H9 (cell line): ENCODE results near the gene PTPRJ. TPM values are rescaled to one million over a fixed set of nuclear protein-coding genes. Genes with fewer than 3 reads are reported as not detected.

Source experiments
- DNase-seq: peaks from one replicate; pipeline ENCODE4 v3.0.0-alpha.2; 2017
- H2AFZ ChIP-seq: one replicate; pipeline ENCODE4 v1.6.1; 2013; ENCODE audit warnings: mild to moderate bottlenecking, low read length, control low read depth, moderate library complexity
- H2AK5ac ChIP-seq: 2 replicates; pipeline ENCODE4 v1.6.1; 2013; ENCODE audit warnings: low read length, control low read depth, mixed read lengths; ENCODE audit not compliant: insufficient read length
- H2BK120ac ChIP-seq: one replicate; pipeline ENCODE4 v1.6.1; 2013; ENCODE audit warnings: low read depth, mild to moderate bottlenecking, low read length, control low read depth, inconsistent platforms; ENCODE audit not compliant: poor library complexity, severe bottlenecking
- H2BK12ac ChIP-seq: 2 replicates; pipeline ENCODE4 v1.6.1; 2013; ENCODE audit warnings: low read length, control low read depth, mixed read lengths, low read depth; ENCODE audit not compliant: insufficient read length
- H2BK15ac ChIP-seq: 2 replicates; pipeline ENCODE4 v1.6.1; 2013; ENCODE audit warnings: low read depth, low read length, control low read depth
- H2BK20ac ChIP-seq: one replicate; pipeline ENCODE4 v1.6.1; 2013; ENCODE audit warnings: low read depth, mild to moderate bottlenecking, low read length, control low read depth, inconsistent platforms; ENCODE audit not compliant: poor library complexity, severe bottlenecking
- H2BK5ac ChIP-seq: 2 replicates; pipeline ENCODE4 v1.6.1; 2013; ENCODE audit warnings: low read length, control low read depth, mixed read lengths; ENCODE audit not compliant: insufficient read length
- H3K14ac ChIP-seq: 2 replicates; pipeline ENCODE4 v1.6.1; 2013; ENCODE audit warnings: low read length, control low read depth; ENCODE audit not compliant: insufficient read depth
- H3K18ac ChIP-seq: 2 replicates; pipeline ENCODE4 v1.6.1; 2013; ENCODE audit warnings: low read depth, mild to moderate bottlenecking, mixed read lengths, low read length, control low read depth; ENCODE audit not compliant: insufficient read length
- H3K23ac ChIP-seq: 2 replicates; pipeline ENCODE4 v1.6.1; 2013; ENCODE audit warnings: low read length, control low read depth, mixed read lengths, low read depth; ENCODE audit not compliant: insufficient read length
- H3K23me2 ChIP-seq: 2 replicates; pipeline ENCODE4 v1.6.1; 2013; ENCODE audit warnings: low read depth, mild to moderate bottlenecking, mixed read lengths, low read length, control low read depth; ENCODE audit not compliant: insufficient read length, poor library complexity, severe bottlenecking
- H3K27ac ChIP-seq: 2 replicates; pipeline ENCODE4 v1.5.1; 2013; ENCODE audit warnings: low read length, control low read depth, mixed read lengths, low read depth; ENCODE audit not compliant: insufficient read length
- H3K27me3 ChIP-seq: 2 replicates; pipeline ENCODE4 v1.6.1; 2013; ENCODE audit warnings: low read length, control low read depth, inconsistent platforms; ENCODE audit not compliant: insufficient read depth
- H3K4ac ChIP-seq: 2 replicates; pipeline ENCODE4 v1.6.1; 2013; ENCODE audit warnings: low read depth, mild to moderate bottlenecking, control low read depth, inconsistent platforms, low read length, moderate library complexity
- H3K4me1 ChIP-seq: 2 replicates; pipeline ENCODE4 v1.6.1; 2013; ENCODE audit warnings: low read length, control low read depth, inconsistent platforms; ENCODE audit not compliant: insufficient read depth
- H3K4me2 ChIP-seq: 2 replicates; pipeline ENCODE4 v1.6.1; 2013; ENCODE audit warnings: low read length, control low read depth, mixed read lengths; ENCODE audit not compliant: insufficient read length, insufficient read depth
- H3K56ac ChIP-seq: 2 replicates; pipeline ENCODE4 v1.6.1; 2013; ENCODE audit warnings: low read depth, mild to moderate bottlenecking, mixed read lengths, low read length, control low read depth; ENCODE audit not compliant: insufficient read length
- H3K79me1 ChIP-seq: 2 replicates; pipeline ENCODE4 v1.6.1; 2013; ENCODE audit warnings: low read depth, mild to moderate bottlenecking, moderate library complexity, low read length, control low read depth, inconsistent platforms; ENCODE audit not compliant: insufficient read depth, poor library complexity, severe bottlenecking
- H3K79me2 ChIP-seq: 2 replicates; pipeline ENCODE4 v1.6.1; 2013; ENCODE audit warnings: low read length, control low read depth, inconsistent platforms; ENCODE audit not compliant: insufficient read depth
- H3K9ac ChIP-seq: 2 replicates; pipeline ENCODE4 v1.6.1; 2013; ENCODE audit warnings: low read length, control low read depth, mixed read lengths; ENCODE audit not compliant: insufficient read length; ENCODE audit errors: extremely low read depth
- H3K9me3 ChIP-seq: one replicate; pipeline ENCODE4 v1.6.1; 2013; ENCODE audit warnings: low read depth, low read length, inconsistent platforms; ENCODE audit not compliant: control insufficient read depth
- H3T11ph ChIP-seq: one replicate; pipeline ENCODE4 v1.6.1; 2013; ENCODE audit warnings: mild to moderate bottlenecking, low read length, control low read depth, inconsistent platforms
- H4K20me1 ChIP-seq: one replicate; pipeline ENCODE4 v1.6.1; 2013; ENCODE audit not compliant: control insufficient read depth, insufficient read length, insufficient read depth
- H4K5ac ChIP-seq: 2 replicates; pipeline ENCODE4 v1.6.1; 2013; ENCODE audit warnings: low read depth, mild to moderate bottlenecking, mixed read lengths, low read length, control low read depth; ENCODE audit not compliant: insufficient read length
- H4K8ac ChIP-seq: replicated peaks from 2 replicates; pipeline ENCODE4 v1.6.1; 2013; ENCODE audit warnings: low read length, control low read depth, mixed read lengths, low read depth; ENCODE audit not compliant: insufficient read length
- H4K91ac ChIP-seq: 2 replicates; pipeline ENCODE4 v1.6.1; 2013; ENCODE audit warnings: low read depth, mild to moderate bottlenecking, moderate library complexity, mixed read lengths, low read length, control low read depth; ENCODE audit not compliant: insufficient read length
- H3K27ac Mint-ChIP-seq, 3 experiments: 2 replicates in 2 of 3; 3 replicates in 1 of 3; pipeline ENCODE4 v1.8.0; 2020 to 2021; ENCODE audit warnings: mixed read lengths in 3 of 3, mild to moderate bottlenecking in 1 of 3, moderate library complexity in 1 of 3
- H3K27me3 Mint-ChIP-seq: 2 replicates; pipeline ENCODE4 v1.8.0; 2021; ENCODE audit warnings: low read depth, mild to moderate bottlenecking, moderate library complexity, mixed read lengths
- H3K36me3 Mint-ChIP-seq, 3 experiments: 2 replicates in 2 of 3; 3 replicates in 1 of 3; pipeline ENCODE4 v1.8.0; 2020 to 2021; ENCODE audit warnings: low read depth in 3 of 3, mixed read lengths in 3 of 3; ENCODE audit not compliant: insufficient read depth in 1 of 3
- H3K4me1 Mint-ChIP-seq, 2 experiments: 2 replicates each; pipeline ENCODE4 v1.8.0; 2020; ENCODE audit warnings: mixed read lengths in 2 of 2
- H3K4me3 Mint-ChIP-seq, 2 experiments: 2 replicates in 1 of 2; 3 replicates in 1 of 2; pipeline ENCODE4 v1.8.0; 2020 to 2021; ENCODE audit warnings: mild to moderate bottlenecking in 2 of 2, mixed read lengths in 2 of 2, moderate library complexity in 1 of 2
- H3K9me3 Mint-ChIP-seq, 2 experiments: 2 replicates in 1 of 2; 3 replicates in 1 of 2; pipeline ENCODE4 v1.8.0; 2020; ENCODE audit warnings: mild to moderate bottlenecking in 2 of 2, mixed read lengths in 2 of 2, moderate library complexity in 1 of 2
- CTCF ChIP-seq: fragments of 200-600 bp; sonication (generic); conservative IDR thresholded peaks from 3 replicates; pipeline ENCODE4 v1.8.0; 2021; ENCODE audit warnings: antibody characterized with exemption, mild to moderate bottlenecking
- WGBS: extraction: QIAGEN DNeasy Blood & Tissue Kit; methylation state at CpG from one replicate; pipeline ENCODE4 v1.1.7; 2013; ENCODE audit warnings: missing lambda C conversion rate, low lambda C conversion rate, mixed read lengths; ENCODE audit not compliant: insufficient read length; ENCODE audit errors: extremely low coverage; 5-methylcytosine and 5-hydroxymethylcytosine counted together
- total RNA-seq: library from RNA; stranded (reverse); gene quantifications from 2 replicates; pipeline ENCODE4 v1.2.1, GENCODE V29; 2021

PTPRJ gene
- total RNA-seq, 1 experiment from 2014 or later, result 10.6 TPM

DNA sequence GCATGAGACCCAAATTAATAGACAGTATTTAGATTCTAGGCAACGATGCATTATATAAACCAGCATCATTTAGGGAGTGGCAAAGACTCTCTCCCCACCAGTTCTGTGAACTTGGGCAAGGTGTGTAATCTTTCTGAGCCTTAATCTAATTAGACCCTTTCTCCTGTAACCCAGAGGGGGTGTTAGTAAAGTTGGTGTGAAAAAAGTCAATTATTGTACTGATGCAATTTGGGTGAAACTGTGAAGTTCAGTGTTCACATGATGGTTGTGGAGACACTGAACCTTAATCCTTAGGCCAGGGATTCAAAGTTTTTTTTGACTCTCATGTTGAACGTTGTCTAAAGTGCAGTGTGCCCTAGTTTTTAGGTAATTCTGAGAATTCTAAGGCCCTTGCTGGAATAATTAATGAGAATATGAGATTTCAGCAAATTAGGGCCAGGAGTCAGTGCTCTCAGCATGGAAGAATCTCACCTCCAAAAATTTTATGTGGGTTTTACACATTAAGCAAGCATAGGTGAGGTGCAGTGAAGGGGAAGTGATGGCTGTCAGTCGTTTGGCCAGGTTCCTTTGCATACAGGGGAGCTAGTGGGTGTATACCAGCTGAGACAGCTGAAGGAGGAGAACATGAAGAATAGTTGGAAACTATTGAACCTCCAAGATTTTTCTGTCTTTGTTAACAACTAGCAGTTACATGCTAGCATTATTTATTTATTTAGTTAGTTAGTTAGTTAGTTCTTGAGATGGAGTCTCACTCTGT lies 94.2 kb downstream of the PTPRJ start:
- peaks cover 7 to 14% of the 10 kb centered on the region in 2 experiments for H3K4me1 Mint-ChIP-seq
- no peaks in the 10 kb centered on the region for H3K23me2 ChIP-seq
- no peak overlapping the region for H2BK15ac ChIP-seq
- no peak overlapping the region for H3K23ac ChIP-seq
- H3K79me1 ChIP-seq, result no peaks in the 10 kb centered on the region
- H3K4me3 Mint-ChIP-seq, result no peak overlapping the region
- H3K79me2 ChIP-seq, result no peaks in the 10 kb centered on the region
- H4K5ac ChIP-seq, result no peak overlapping the region
- H3K9ac ChIP-seq, result no peak overlapping the region
- no peak overlapping the region for H3K4me2 ChIP-seq
- no peak overlapping the region for H3K56ac ChIP-seq
- no peaks in the 10 kb centered on the region for H3K9me3 ChIP-seq
- no peak overlapping the region for H3K18ac ChIP-seq
- no peak overlapping the region for H3K27ac ChIP-seq
- H3K9me3 Mint-ChIP-seq, result no peaks in the 10 kb centered on the region
- no peaks in the 10 kb centered on the region for H4K20me1 ChIP-seq
- no peak overlapping the region for H4K8ac ChIP-seq
- H3K4me1 ChIP-seq, result peaks cover 3% of the 10 kb centered on the region; the same call in 1 of the 2 replicates
- H2BK120ac ChIP-seq, result no peak overlapping the region
- no peak overlapping the region for H2BK5ac ChIP-seq
- no peak overlapping the region for H2AK5ac ChIP-seq
- peak overlapping the region in 1 of 3 experiments; percentile 55; a peak in 2 of 7 replicates for H3K27ac Mint-ChIP-seq
- H3K4ac ChIP-seq, result no peak overlapping the region
- H2BK20ac ChIP-seq, result no peak overlapping the region
- no CpG with 5 or more reads among the region's 3 CpGs for WGBS
- TF ChIP-seq CTCF, result no peak
- no peak overlapping the region for H4K91ac ChIP-seq
- H3K27me3 Mint-ChIP-seq, result no peaks in the 10 kb centered on the region
- no peak overlapping the region for H3K14ac ChIP-seq
- H2AFZ ChIP-seq, result no peak overlapping the region
- no peak overlapping the region for H3T11ph ChIP-seq
- no peak for DNase-seq
- no peak overlapping the region for H2BK12ac ChIP-seq
- no peaks in the 10 kb centered on the region for H3K27me3 ChIP-seq
- H3K36me3 Mint-ChIP-seq, result no peaks in the 10 kb centered on the region
